ENCODE measurements around the gene NFATC2.
A peak's percentile ranks its signal among the peaks of the same experiment; 100 is the strongest.

The NFATC2 gene

GRCh38 chr20:51450221-51450712 is 92.3 kb downstream of the NFATC2 start:
- no peak for DNase-seq

DNA sequence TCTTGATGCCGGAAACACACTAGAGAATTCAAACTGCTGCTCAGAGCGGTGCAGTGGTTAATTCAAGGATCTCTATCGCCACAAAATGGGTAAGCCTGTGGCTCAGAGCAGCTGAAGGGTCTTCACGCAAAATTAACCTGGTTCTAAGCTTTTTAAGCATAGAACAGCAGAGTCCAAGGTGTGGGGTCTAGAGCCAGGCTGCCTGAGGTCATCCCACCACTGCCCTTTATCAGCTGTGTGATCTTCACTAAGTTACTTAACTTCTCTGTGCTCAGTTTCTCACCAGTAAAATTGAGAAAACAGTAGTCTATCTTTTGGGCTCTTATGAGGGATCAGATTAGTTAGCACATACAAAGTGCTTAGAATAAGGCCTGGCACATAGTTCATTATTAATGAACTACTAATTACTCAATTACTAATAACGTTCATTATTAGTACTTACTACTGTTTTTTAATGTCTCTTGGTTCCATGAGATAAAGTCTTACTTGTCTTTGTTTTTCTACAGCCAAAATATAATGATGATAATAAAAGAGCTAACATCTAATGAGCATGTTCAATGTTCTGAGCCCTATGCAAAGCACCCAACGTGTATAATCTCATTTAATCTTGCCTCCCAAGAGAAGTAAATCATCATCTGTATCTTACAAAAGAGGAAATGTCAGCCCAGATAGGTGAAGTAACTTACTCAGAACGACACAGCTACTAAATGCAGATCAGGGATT is 92.9 kb downstream of the NFATC2 start:
- no peak for DNase-seq

- no peak for DNase-seq
These were observed 94.8 kb downstream of the NFATC2 start for GRCh38 chr20:51447765-51448148.

DNA sequence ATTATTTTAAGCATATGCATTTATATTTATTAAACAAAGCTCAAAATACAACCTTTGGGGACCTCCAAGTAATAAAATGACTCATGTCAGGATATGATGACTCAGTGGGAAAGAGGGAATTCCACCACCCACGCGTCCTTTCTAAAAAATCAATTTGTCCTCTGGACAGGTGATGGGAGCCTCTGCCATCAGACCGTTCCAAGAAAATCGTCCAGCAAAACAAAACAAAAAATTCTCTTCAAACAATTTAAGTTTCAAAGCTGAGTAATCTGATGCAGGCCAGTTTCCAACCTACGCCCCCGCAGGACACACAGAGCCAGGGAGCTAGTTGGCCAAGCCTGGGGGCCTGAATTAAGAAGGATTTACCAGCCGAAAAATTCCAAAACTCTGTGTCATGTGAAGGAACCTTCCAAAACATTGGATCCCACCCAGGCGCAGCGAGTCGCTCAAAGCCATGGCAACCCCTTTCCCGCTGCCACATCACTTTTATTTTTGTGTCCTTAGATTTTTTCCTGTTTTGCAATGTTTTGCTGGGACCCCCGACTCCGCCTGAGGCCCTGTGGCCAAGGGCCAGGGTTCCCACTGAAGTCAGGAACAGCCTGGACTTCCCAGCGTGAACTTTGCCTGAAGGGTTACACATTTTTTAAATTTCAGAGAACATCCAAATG is 95.3 kb downstream of the NFATC2 start:
- DNase-seq, result no peak

DNA sequence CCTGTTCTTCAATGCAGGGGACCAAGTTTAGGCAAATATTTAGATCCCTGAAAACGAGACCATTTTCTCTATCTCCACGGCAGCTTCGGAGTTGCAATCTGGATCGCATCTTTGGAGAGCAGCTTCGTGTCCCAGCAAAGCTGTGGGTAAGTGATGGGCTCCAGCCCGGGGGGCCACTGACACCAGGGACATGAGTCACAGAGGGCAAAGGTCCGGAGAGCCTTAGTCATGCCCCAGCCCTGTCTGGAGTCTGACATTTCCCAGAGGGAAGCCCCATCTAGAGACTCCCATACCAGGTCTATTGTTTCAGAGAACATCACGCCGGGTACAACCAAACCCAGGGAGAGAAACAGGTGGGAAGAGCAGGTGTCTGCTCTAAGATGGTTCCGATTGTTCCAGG is 95.9 kb downstream of the NFATC2 start:
- no peak for DNase-seq

DNA sequence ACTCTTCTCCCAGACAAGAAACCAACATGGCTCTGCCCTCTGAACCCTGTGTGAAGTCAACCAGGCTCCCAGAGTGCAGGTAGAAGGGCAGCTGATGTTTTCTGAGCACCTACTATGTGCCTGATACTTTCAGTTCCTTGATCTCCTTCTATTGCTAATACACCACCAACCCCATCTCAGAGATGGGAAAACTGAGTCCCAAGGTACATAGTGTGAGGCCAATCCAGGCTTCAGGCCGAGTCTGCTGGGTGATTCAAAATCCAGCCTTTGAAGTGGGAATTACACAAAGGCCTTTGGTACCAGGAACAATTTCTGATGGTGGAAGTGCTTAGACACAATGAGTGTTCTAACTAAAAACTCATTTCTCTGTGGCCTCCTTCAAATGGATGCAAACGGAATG is 96.3 kb downstream of the NFATC2 start:
- DNase-seq, result no peak

- DNase-seq, result no peak
These were observed 96.9 kb downstream of the NFATC2 start for GRCh38 chr20:51445591-51445990.

DNA sequence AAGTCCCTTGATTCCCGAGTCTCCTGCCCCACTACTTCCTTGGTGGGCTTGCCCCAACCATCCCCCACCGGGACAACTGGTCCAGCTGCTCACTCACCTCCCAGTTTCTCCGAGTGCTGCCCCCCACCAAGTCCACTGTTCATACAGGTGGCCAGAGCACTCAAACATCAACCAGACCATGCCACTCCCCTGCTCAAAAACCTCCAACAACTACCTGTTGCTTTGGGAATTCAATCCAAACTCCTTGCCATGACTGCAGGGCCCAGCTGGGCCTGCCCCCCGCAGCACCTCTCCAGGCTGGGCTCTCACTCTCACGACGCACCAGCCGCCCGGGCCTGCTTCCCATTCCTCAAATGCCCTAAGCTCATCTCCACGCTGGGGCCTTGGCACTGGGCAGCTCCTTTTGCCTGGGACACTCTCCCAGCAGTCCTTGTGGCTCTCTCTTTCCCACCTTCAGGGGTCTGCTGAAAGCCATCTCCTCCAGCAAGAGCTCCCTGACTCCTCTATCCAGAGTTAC is 97.5 kb downstream of the NFATC2 start:
- no peak for DNase-seq

DNA sequence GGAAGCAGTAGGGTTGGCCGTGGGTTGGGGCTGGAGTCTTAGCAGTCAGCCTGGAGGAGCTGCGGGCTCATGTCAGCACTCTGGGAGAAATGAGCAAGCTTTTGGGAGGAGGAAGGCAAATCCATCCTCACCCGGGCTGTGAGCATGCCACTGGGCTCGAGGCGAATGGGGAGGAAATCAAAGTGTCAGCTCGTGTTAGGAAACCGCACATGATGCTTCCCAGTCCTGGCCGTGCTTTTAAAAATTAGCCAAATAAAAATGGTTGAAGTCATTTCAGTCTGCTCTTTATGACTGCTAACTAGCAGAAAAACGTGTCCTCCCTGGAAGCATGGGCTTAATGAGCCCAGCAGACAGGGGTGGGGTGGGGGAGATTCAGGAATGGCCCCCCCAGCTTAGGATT is 98.1 kb downstream of the NFATC2 start:
- no peak for DNase-seq

- DNase-seq, result no peak
These were observed 99.9 kb downstream of the NFATC2 start for GRCh38 chr20:51442602-51443001.

DNA sequence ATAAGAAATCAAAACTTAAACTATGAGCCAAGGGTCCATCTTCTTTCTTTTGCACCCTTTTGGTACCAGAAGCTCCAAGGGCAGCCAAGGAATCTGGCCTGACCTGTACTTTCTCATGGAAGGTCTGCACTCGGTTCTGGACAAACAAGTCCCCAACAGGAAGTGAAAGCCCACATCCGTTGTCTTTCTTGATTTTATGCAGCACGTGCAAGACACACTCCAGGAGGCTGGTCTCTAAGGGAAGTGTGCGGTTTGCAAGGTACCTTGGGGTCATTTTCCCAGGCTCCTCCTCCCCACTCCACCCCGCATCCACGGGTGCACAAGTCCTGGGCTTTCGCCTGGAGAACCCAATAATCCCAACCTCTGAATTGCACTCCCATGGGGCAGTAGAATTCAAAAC is 101.9 kb downstream of the NFATC2 start:
- DNase-seq, result no peak

- DNase-seq, result no peak
These were observed 103.3 kb downstream of the NFATC2 start for GRCh38 chr20:51439160-51439689.

DNA sequence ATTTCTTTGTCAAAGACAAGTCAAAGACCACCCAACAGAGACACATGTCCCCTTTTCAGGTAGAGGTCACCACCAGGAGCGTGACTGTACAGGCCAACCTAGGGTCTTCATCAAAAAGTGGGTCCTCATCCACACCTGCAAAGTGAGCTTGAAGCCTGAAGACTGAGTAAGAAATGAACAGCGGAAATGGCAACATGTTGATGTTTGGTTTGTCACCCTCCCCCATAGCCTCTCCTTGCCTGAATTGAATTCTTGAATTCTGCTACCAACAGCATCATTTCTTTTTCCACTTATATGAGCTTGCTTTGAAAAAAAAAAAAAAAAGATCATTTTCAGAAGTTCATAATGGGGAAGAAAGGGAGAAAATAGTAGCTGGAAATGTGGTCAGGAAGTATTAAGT is 104.4 kb downstream of the NFATC2 start:
- DNase-seq, result no peak

DNA sequence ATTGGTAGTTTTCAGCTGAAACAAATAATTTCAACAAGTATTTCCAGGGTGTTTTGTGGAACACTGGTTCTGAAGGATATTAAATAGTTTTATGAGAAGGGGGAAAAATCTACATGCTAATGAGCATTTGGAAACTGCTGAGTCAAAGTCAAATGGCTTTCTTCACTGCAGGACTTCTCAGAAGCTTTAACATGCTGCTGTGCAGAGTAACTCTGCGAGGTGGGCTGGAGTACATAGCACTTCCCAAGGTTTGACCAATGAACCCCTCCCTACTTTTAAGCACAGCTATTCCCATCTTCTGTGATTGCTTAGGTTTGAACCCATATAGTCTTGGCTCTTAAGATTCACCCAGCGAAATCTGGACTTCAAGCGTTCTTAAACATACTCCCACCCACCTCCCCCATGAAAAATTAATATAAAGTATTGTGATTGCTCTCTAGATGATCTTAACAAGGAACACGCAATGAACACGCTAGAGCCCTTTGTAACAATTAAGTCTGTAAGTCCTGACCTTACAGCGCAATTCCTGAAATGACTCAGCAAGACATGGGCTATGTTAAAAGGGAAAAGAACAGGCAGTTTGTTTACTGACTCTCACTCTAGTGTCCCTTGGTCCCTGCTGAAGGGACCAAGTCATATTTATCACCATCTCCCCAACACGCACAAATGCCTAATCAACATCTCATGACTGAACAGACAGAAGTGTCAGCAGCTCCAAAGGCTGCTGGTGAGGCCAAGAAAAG is 105.2 kb downstream of the NFATC2 start:
- DNase-seq, result no peak

DNA sequence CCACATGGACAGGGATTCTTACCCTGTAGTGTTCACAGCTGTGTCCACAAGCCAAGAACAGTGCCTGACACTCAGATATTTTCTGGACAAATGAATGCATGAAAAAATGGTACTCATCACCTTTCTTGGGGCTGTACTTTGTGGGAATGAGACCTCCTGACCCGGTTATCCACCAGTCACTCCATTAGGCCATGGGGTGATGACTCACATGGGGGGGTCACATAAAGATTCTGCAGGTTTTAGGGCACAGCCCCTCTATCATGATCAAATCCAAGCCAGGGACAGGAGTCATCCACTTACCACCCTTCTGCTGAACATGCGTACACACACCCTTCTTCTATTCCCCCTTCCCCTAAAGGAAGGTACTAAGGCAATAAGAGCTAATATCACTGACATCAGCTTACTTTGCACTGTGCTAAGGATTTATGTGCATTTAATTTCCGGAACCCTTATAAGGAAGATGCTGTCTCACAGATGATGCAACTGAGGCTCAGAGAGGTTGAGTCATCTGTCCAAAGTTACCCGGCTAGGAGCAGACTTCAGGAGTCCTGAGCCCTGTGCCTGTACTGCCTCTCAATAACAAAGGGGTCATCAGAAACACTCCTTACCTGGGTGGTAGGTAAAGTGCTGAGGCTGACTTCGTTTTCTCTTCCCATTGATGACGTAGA is 107.8 kb downstream of the NFATC2 start:
- no peak for DNase-seq

- DNase-seq, result no peak
These were observed 108.5 kb downstream of the NFATC2 start for GRCh38 chr20:51434026-51434425.

- no peak for DNase-seq
These were observed 109.6 kb downstream of the NFATC2 start for GRCh38 chr20:51432875-51433274.

DNA sequence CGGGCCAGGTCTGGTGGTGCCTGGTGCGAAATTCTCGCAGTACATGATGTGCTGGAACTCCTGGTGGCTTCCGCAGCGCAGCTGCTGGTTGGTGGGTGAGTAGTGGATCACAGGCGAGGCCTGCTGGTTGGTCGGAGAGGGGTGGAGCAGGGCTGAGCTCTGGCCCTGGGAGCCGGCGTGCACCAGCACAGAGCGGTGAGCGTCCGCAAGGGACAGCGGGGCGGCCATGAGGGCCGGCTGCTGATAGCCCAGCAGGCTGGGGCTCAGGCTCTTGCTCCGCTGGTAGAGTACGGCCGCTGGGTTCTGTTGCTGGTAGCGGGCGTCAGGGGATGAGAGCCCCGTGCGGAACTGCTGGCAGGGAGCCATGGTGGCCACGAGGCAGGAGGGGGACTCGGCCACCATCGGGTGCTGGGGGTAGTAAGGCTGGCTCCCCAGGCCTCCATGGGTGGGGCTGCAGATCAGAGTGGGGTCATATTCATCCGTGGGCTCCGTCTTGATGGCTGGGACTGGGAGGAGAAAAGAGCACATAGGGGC is 110.2 kb downstream of the NFATC2 start:
- no peak for DNase-seq

- DNase-seq, result peak; percentile 17
These were observed 111.2 kb downstream of the NFATC2 start for GRCh38 chr20:51431321-51431720.

- DNase-seq, result no peak
These were observed 112.1 kb downstream of the NFATC2 start for GRCh38 chr20:51430198-51430950.

- no peak for DNase-seq
These were observed 112.8 kb downstream of the NFATC2 start for GRCh38 chr20:51429696-51430095.

DNA sequence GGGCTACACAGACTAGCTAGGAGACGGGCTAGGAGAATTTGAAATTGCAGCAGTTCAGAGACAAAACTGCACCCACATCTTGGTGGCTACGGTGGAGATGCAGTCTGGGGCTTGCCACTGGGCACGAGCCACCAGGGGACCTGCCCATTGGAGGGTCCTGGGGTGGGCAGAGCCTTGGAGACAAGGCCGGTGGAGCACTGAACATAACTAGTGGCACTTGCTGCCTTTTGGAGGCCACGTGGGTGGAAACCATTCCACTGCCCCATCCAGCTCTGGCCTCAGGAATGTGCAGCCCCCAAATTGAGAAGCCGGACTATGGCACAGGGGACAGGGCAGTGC is 113.4 kb downstream of the NFATC2 start:
- DNase-seq, result no peak
